ENCODE results near the gene E2F1. TPM values are rescaled to one million over a fixed set of nuclear protein-coding genes. Genes with fewer than 3 reads are reported as not detected.

E2F1 gene, protein sequence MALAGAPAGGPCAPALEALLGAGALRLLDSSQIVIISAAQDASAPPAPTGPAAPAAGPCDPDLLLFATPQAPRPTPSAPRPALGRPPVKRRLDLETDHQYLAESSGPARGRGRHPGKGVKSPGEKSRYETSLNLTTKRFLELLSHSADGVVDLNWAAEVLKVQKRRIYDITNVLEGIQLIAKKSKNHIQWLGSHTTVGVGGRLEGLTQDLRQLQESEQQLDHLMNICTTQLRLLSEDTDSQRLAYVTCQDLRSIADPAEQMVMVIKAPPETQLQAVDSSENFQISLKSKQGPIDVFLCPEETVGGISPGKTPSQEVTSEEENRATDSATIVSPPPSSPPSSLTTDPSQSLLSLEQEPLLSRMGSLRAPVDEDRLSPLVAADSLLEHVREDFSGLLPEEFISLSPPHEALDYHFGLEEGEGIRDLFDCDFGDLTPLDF
- 1.8 and 4.5 TPM in 2 replicates for total RNA-seq

DNA sequence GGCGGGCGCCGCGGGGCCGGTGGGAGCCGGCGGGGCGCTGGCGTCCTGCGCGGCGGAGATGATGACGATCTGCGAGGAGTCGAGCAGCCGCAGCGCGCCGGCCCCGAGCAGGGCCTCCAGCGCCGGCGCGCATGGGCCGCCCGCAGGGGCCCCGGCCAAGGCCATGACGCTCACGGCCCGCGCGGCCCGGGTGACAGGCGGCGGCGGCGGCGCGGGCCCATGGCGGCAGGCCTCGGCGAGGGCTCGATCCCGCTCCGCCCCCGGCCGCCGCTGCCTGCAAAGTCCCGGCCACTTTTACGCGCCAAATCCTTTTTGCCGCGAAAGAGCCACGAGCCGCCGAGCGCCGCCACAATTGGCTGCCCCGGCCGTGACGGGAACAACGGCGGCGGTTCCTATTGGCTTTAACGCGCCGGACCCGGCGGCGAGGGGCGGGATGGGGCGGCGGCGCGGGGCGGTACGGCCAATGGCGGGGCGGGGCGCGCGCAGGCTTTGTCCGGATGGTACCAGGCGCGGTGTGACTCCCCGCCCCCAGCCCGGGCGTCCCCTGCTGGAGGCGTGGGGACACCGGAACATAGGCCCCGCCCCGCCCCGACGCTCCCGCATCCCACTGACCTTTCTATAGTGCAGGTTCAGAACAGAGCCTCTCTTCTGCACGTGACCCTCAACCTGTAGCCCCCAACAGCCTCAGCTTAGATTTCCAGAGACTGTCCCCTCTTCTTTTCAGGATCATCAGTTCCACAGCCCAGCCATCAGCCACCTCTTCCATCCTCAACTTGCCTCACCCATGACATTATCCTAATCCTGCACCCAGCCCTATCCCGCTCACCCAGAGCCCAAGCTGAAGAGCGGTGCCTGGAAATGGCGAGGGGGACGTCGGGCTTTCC lies at the start of gene E2F1:
TSS of gene E2F1 (minus strand) at position 286 of the 884 bp plus-strand sequence. CDS start at position 165, 121 bp downstream.

DNA sequence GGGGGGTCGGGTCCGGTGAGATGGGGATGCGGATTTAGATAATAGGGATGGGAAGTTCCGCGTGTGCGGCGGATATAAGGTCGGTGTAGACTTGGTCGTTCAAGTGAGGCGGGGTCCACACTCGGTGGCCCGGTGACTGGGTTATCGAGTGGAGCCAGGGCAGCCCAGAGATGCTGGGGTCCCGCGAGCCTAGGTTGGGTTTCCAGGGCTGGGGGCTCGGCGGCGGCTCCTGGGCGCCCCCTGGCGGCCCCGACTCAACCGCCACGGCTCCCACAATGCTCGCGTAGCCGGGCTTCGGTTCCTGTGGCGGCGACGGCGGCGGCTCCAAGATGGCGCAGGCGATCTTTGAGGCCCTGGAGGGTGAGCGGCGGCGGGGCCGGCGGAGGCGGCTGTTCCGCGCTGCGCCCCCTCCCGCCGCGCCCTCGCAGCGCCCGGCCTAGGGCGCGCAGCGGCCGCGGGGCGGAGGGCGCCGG lies 45.5 kb upstream of the E2F1 start, which contains the start of gene ZNF341:
TSS of gene ZNF341 (plus strand) at position 304 of the 473 bp plus-strand sequence. CDS start at position 330, 26 bp downstream.

DNA sequence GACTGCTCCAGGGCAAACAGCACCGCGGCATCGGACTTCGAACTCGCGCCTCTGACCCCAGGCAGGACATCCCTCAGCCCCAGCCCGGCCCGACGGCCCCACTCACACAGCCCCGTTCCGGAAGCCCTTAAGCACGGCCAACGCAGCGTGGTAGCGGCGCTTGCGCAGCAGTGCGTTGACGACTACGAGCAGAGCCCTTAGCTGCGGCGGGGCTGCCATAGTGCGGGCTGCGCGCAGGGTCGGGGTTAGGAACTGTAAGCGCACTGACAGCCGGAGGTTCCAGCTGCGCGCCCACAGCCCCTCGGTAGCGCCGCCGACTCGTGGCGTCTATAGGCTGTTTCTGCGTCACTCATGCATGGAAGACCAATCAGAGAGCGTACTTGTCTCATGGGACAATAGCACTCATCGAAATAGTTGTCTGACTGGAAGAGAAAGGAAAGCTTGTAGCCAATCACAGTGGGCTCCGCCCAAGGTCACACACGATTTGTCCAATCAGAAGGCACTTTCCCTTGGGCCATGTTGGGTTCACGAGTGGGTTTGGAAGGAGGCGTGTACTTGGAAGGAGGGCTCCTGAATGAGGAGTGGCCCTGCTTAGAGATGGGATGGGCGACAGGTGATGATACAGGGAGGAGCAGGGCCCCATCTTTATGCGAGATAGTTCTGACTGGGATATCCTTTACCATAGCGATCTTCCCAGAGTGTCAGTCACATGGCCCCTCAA lies 34.0 kb upstream of the E2F1 start, which contains the start of gene PXMP4:
TSS of gene PXMP4 (minus strand) at position 322 of the 721 bp plus-strand sequence. CDS start at position 219, 103 bp downstream.

DNA sequence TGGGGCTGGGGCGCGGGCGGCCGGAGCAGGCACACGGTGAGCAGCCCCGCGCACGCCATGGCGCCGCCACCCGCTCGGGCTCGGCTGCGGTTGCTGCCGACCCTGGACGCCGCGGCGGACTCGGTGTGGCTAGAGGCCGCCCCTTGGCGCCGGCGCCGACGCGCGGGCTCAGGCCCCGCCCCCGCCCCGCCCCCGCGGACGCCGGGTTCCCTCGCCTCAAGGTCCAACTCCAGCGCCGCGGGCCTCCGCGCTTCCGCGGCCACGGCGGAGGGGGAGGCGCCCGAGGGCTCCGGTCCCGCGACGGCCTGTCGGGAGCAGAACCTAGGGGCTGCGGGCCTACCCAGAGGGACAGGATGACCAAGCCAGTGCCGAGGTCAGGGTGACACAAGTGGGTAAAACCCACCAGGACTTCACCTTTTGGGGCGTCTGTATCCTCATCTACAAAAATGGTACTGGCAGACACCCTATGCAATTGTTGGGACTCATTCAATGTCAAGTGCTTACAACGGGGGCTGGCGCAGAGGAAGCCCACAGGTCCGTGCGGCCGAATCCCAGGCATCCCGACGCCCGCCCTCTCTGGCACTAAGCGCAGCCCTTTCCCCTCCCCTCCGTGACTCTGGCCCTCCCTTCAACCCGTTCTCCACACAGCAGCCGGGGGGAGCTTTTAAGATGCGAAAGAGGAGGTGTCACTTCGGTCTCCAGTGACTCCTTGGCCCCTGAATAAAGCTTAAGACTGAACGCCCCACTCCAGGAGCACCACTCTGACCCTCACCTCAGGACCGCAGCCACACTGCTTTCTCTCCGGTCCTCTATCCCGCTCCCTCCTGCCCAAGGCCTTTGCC lies 11.7 kb downstream of the E2F1 start, which contains the start of gene NECAB3:
TSS of gene NECAB3 (minus strand) at position 135 of the 842 bp plus-strand sequence. CDS start at position 59, 76 bp downstream.

DNA sequence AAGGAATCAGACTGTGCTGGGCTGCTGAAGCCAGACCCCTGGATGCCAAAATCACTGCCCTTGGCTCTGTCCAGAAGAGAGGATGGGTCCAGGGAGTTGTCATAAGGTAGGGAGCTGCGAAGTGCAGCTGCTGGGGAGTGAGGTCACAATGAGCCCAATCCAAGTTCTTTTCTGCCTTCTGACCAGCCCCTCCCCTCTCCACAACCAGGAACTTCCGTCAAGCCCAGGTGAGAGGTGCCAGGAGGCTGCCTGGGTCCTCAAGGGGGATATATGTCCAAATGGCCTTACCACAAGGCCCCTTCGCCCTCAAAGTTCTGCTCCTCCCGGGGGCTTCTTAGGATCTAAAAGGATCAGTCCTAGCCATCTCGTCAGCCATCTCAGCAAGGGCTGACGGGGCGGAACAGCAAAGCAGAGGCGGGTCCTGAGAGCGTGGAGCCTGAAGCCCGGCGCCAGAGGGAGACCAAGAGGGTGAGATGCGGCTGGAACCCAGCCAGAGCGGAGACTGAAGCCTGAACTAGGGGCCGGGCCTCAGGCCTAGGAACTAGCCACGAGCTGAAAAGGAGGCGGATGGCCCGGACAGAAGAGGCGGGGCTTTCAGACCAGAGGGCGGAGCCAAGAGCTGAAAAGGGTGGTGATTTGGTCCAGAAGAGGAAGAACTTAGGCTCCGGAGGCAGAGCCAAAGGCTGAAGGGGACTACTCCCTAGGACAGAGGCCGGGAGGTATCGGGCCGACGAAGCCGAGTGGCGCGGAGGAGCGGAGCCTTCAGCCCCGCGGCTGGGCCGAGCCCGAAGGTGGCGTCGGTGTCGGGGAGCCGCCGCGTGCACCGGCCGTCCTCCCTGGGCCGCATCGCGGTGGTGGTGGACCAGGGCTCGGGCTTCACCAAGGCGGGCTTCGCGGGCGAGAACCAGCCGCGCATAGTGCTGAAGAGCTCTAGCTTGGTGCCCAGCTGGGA lies 19.6 kb downstream of the E2F1 start, which contains the start of gene ACTL10:
TSS of gene ACTL10 (plus strand) at position 651 of the 952 bp plus-strand sequence. CDS start 555 bp downstream, outside the sequence.

DNA sequence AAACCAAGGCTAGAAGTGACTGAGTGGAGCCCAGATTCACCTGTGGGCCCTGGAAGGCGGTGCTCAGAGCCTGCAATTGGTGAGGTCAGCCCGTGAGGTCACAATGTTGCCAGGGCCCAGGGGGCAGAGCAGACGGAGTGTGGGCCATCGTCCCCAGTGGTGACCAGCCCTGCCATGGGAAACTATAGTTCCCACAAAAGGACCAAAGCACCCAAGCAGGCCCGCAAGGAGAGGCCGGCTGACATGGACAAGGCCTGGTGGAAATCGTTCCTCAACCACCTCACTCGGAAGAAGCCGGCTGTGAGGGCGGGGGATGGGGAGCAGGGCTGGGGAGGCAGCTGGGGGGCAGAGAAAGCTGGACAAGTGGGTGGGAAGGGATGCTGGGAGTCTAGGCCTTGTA lies 24.0 kb downstream of the E2F1 start, which contains the start of gene C20orf144:
TSS of gene C20orf144 (plus strand) at position 156 of the 400 bp plus-strand sequence. CDS start at position 175, 19 bp downstream.

Other genes starting within 250 kb of the E2F1 start
- 42.0 and 47.0 TPM in 2 replicates for gene SNTA1, start 242.6 kb downstream of the E2F1 start, total RNA-seq
- gene CBFA2T2, start 196.3 kb downstream of the E2F1 start, total RNA-seq: 7.1 and 8.9 TPM in 2 replicates
- under 0.01 and 0.44 TPM in 2 replicates for gene C20orf144, start 24.1 kb downstream of the E2F1 start, total RNA-seq
- 3.0 and 3.3 TPM in 2 replicates for gene ACTL10, start 19.4 kb downstream of the E2F1 start, total RNA-seq
- gene NECAB3, start 12.0 kb downstream of the E2F1 start, total RNA-seq: 29.5 and 42.2 TPM in 2 replicates
- gene PXMP4, start 33.9 kb upstream of the E2F1 start, total RNA-seq: 7.6 and 9.1 TPM in 2 replicates
- 1.2 and 2.2 TPM in 2 replicates for gene ZNF341, start 45.6 kb upstream of the E2F1 start, total RNA-seq
- gene CHMP4B, start 125.0 kb upstream of the E2F1 start, total RNA-seq: 37.5 and 38.8 TPM in 2 replicates

Data from smooth muscle cell of trachea (primary cell).